SU-DHL-6 (cell line): Measurements from ENCODE around the gene WDR81.
"Not testable (repeated sequence)": the region's sequence is repeated elsewhere in the genome, so short reads cannot be mapped to it uniquely, and the experiment has no call there.

Source experiments
- H2AFZ ChIP-seq: fragments of 200-600 bp; sonication (generic); 2 replicates; pipeline ENCODE4 v1.6.1; 2014; ENCODE audit warnings: low read depth, mild to moderate bottlenecking, moderate library complexity, mixed read lengths, antibody characterized with exemption, low read length; ENCODE audit not compliant: severe bottlenecking
- H3F3A ChIP-seq: fragments of 200-600 bp; shearing (Covaris generic); 2 replicates; pipeline ENCODE4 v1.6.0; 2016; ENCODE audit warnings: antibody characterized with exemption, mild to moderate bottlenecking; ENCODE audit not compliant: insufficient read depth
- H3K27ac ChIP-seq: fragments of 200-600 bp; sonication (generic); 2 replicates; pipeline ENCODE4 v1.5.1; 2016; ENCODE audit warnings: low read depth, mild to moderate bottlenecking, low read length, moderate library complexity, mixed read lengths
- H3K27me3 ChIP-seq: fragments of 200-600 bp; sonication (generic), shearing (Covaris generic); 2 replicates; pipeline ENCODE4 v1.6.0; 2014; ENCODE audit warnings: mild to moderate bottlenecking, low read length
- H3K36me3 ChIP-seq: fragments of 200-600 bp; sonication (generic); 2 replicates; pipeline ENCODE4 v1.6.1; 2014; ENCODE audit warnings: mild to moderate bottlenecking, low read length, mixed read lengths
- H3K4me2 ChIP-seq: fragments of 300-600, 200-600 bp; shearing (Covaris generic), sonication (generic); 2 replicates; pipeline ENCODE4 v1.6.0; 2014; ENCODE audit warnings: low read length, low read depth, mild to moderate bottlenecking; ENCODE audit not compliant: poor library complexity, severe bottlenecking
- H3K4me3 ChIP-seq: fragments of 200-600 bp; sonication (generic); 2 replicates; pipeline ENCODE4 v1.5.1; 2014; ENCODE audit warnings: antibody characterized with exemption, low read length, mild to moderate bottlenecking, mixed read lengths; ENCODE audit not compliant: insufficient read depth, poor library complexity, severe bottlenecking
- H3K79me2 ChIP-seq: fragments of 200-600 bp; sonication (generic); 2 replicates; pipeline ENCODE4 v1.6.1; 2014; ENCODE audit warnings: mild to moderate bottlenecking, low read length, moderate library complexity; ENCODE audit not compliant: insufficient read depth
- H3K9ac ChIP-seq: fragments of 200-600 bp; sonication (generic); 2 replicates; pipeline ENCODE4 v1.7.0; 2014; ENCODE audit warnings: mild to moderate bottlenecking, low read length
- H3K9me2 ChIP-seq: fragments of 200-600 bp; sonication (generic); replicated peaks from 2 replicates; pipeline ENCODE4 v1.6.1; 2014; ENCODE audit warnings: low read length; ENCODE audit not compliant: insufficient read depth
- H3K9me3 ChIP-seq: fragments of 200-600 bp; sonication (generic); 2 replicates; pipeline ENCODE4 v1.6.1; 2014; ENCODE audit warnings: low read length, mixed read lengths; ENCODE audit not compliant: insufficient read depth
- H4K20me1 ChIP-seq: fragments of 200-600 bp; sonication (generic); 2 replicates; pipeline ENCODE4 v1.6.1; 2014; ENCODE audit warnings: low read depth, mild to moderate bottlenecking, antibody characterized with exemption, low read length, moderate library complexity, mixed read lengths
- EZH2phosphoT487 ChIP-seq: fragments of 200-600 bp; sonication (generic), shearing (Covaris generic); conservative IDR thresholded peaks from 2 replicates; pipeline ENCODE4 v1.6.1; 2018; ENCODE audit warnings: mild to moderate bottlenecking, antibody characterized with exemption, low read length, moderate library complexity, mixed read lengths
- TF ChIP-seq, protein P1 (sequence below): fragments of 200-600 bp; sonication (generic); IDR thresholded peaks from one replicate; pipeline ENCODE4 v1.5.1; 2017; ENCODE audit warnings: antibody characterized with exemption, mild to moderate bottlenecking, low read length, moderate library complexity; ENCODE audit not compliant: insufficient read depth, poor library complexity, severe bottlenecking

WDR81 gene

DNA sequence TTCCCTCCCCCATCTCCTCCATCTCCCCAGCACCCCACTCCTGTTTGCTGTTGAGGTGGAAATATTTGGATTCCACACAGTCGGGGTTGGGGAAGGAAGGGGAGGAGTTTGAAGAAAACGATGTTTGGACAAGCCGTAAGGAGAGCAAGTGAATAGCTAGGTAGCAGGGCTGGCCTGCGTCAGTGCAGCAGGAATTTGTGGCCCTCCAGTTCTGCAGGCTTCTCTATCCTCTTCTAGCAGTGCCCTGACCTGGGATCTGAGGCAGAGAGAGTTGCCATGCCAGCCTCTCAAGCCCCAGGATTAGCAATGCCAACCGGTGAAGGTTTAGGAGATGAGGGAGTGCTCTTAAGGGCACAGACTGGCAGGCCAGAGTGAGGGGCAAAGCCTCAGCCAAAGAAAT, 26.8 kb upstream of the WDR81 start:
- no peaks in the 10 kb centered on the region for H3K27me3 ChIP-seq
- H3F3A ChIP-seq: no peaks in the 10 kb centered on the region
- H3K79me2 ChIP-seq: no peaks in the 10 kb centered on the region
- H3K4me3 ChIP-seq: no peak overlapping the region
- H3K4me2 ChIP-seq: no peak overlapping the region
- H3K36me3 ChIP-seq: no peaks in the 10 kb centered on the region
- no peaks in the 10 kb centered on the region for H4K20me1 ChIP-seq
- H3K9me3 ChIP-seq: no peaks in the 10 kb centered on the region
- no peak overlapping the region for H3K27ac ChIP-seq
- no peaks in the 10 kb centered on the region for H3K9me2 ChIP-seq
- H2AFZ ChIP-seq: no peak overlapping the region
- no peak overlapping the region for H3K9ac ChIP-seq
- TF ChIP-seq, protein P1, sequence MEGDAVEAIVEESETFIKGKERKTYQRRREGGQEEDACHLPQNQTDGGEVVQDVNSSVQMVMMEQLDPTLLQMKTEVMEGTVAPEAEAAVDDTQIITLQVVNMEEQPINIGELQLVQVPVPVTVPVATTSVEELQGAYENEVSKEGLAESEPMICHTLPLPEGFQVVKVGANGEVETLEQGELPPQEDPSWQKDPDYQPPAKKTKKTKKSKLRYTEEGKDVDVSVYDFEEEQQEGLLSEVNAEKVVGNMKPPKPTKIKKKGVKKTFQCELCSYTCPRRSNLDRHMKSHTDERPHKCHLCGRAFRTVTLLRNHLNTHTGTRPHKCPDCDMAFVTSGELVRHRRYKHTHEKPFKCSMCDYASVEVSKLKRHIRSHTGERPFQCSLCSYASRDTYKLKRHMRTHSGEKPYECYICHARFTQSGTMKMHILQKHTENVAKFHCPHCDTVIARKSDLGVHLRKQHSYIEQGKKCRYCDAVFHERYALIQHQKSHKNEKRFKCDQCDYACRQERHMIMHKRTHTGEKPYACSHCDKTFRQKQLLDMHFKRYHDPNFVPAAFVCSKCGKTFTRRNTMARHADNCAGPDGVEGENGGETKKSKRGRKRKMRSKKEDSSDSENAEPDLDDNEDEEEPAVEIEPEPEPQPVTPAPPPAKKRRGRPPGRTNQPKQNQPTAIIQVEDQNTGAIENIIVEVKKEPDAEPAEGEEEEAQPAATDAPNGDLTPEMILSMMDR: no peak
- no peak for TF ChIP-seq EZH2phosphoT487

DNA sequence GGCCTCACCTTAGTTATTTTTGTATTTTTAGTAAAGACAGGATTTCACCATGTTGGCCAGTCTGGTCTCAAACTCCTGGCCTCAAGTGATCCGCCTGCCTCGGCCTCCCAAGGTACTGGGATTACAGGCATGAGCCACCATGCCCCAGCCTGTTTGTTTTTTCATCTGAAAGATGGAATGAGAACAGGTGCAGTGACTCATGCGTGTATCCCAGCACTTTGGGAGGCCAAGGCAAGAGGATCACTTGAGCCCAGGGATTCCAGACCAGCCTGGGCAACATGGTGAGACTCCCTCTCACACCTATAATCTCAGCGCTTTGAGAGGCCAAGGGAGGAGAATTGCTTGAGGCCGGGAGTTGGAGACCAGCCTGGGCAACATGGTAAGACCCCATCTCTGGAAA, 24.6 kb upstream of the WDR81 start:
- H3F3A ChIP-seq, H3K9ac ChIP-seq, H2AFZ ChIP-seq, H3K9me3 ChIP-seq, H3K36me3 ChIP-seq, H3K9me2 ChIP-seq, H3K27ac ChIP-seq, H3K4me3 ChIP-seq, H4K20me1 ChIP-seq, H3K4me2 ChIP-seq, H3K27me3 ChIP-seq, H3K79me2 ChIP-seq: not testable (repeated sequence)

DNA sequence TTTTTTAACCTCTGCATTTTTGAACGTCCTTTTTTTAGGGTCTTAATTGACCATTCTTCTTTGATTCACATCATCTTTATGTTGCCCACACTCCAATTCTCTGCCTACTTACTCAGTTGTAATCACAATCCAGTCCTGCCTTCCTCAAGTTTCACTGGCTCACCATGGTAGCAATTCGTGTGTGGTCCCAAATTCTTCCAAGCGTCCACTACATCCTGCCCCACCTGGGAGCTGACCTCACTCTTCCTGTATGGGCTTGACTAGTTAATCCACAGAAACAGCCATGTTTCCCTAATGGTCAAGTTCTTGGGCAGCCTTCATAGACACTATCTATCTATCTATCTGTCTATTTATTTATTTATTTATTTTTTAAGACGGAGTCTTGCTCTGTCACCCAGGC, 21.4 kb upstream of the WDR81 start:
- Histone ChIP-seq H3F3A (no peaks in the 10 kb centered on the region), H3K36me3 (no peaks in the 10 kb centered on the region), H3K4me2 (no peak overlapping the region), H3K27ac (no peak overlapping the region), H2AFZ (no peak overlapping the region), H3K9me3 (no peaks in the 10 kb centered on the region), H3K4me3 (no peak overlapping the region), H3K27me3 (no peaks in the 10 kb centered on the region), H3K9ac (no peak overlapping the region), H3K79me2 (no peaks in the 10 kb centered on the region), H3K9me2 (no peaks in the 10 kb centered on the region), H4K20me1 (no peaks in the 10 kb centered on the region)
- TF ChIP-seq, protein P1: no peak
- no peak for TF ChIP-seq EZH2phosphoT487

DNA sequence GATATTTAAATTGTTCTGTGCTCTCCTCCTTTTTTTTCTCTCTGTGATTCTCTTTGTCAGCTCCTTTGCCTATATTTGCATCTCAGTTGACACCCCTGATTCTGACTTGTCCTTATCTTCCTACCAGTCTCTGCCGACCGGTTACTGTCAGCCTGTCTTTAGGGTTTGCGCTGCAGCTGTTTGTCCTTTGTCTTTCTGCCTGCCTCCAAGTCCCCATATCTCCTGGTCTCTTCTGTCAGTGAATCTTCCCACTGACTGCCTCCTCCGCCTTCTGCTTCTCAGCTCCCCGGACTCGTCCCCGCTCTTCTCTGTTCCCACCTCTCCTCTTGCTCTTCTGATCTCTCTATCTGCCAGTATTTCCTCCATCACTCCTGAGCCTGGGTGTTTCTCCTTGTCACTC, 19.5 kb upstream of the WDR81 start:
- Histone ChIP-seq H3K36me3 (no peaks in the 10 kb centered on the region), H3K9ac (no peak overlapping the region), H3K4me2 (no peak overlapping the region), H2AFZ (no peak overlapping the region), H3F3A (no peaks in the 10 kb centered on the region), H3K27ac (no peak overlapping the region), H3K4me3 (no peak overlapping the region), H4K20me1 (no peaks in the 10 kb centered on the region), H3K9me2 (no peaks in the 10 kb centered on the region), H3K27me3 (no peaks in the 10 kb centered on the region), H3K9me3 (no peaks in the 10 kb centered on the region), H3K79me2 (no peaks in the 10 kb centered on the region)
- TF ChIP-seq, protein P1: no peak
- no peak for TF ChIP-seq EZH2phosphoT487
